ENCODE results near the gene KCNG2. TPM values are rescaled to one million over a fixed set of nuclear protein-coding genes. Genes with fewer than 3 reads are reported as not detected.

Gene KCNG2
- total RNA-seq, 1 experiment from 2014 or later = not detected

DNA sequence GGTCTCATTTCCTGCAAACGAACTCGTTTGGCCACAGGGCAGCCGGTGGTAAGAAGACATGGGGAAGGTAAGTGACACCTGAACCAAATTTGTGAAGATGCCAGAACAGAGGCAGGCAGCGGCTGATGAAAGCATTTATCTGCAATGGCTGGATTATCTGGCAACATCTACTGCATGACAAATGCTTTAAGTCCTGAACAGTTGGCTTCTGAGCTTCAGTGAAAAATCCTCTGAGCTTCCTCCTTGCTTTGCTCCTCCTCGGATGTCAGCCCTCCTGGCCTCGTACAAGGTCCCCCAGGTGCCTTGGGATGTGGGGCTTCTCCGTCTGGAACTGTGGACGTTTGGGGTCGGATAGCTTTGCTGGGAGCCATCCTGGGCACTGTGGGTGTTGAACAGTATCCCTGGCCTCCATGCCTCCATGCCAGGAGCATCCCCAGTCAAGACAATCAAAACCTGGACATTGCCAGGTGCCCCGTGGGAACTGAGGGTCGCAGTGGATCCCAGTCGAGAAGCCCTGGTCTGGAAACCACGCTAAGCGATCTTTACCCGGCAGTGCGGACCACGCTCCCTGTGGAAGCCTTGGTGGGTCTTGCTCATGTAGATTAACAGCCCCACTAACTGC is 49.3 kb downstream of the KCNG2 start:
- no peaks in the 10 kb centered on the region for H3K36me3 Mint-ChIP-seq (ENCODE audit: insufficient read depth, unreplicated experiment)
- no peaks in the 10 kb centered on the region for H3K4me1 Mint-ChIP-seq (ENCODE audit: low read depth, unreplicated experiment)
- ChIA-PET POLR2A (no interaction called here), CTCF (no interaction called here)
- H3K9me3 Mint-ChIP-seq (ENCODE audit: unreplicated experiment) = no peaks in the 10 kb centered on the region
- no peak overlapping the region for H3K27ac Mint-ChIP-seq (ENCODE audit: unreplicated experiment)
- H3K36me3 ChIP-seq (ENCODE audit: control insufficient read depth, insufficient read depth, low read length) = no peaks in the 10 kb centered on the region
- TF ChIP-seq, protein P1, sequence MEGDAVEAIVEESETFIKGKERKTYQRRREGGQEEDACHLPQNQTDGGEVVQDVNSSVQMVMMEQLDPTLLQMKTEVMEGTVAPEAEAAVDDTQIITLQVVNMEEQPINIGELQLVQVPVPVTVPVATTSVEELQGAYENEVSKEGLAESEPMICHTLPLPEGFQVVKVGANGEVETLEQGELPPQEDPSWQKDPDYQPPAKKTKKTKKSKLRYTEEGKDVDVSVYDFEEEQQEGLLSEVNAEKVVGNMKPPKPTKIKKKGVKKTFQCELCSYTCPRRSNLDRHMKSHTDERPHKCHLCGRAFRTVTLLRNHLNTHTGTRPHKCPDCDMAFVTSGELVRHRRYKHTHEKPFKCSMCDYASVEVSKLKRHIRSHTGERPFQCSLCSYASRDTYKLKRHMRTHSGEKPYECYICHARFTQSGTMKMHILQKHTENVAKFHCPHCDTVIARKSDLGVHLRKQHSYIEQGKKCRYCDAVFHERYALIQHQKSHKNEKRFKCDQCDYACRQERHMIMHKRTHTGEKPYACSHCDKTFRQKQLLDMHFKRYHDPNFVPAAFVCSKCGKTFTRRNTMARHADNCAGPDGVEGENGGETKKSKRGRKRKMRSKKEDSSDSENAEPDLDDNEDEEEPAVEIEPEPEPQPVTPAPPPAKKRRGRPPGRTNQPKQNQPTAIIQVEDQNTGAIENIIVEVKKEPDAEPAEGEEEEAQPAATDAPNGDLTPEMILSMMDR (IDR thresholded peaks at IDR 0.05; ENCODE audit: insufficient read depth in 1 of 2, low read depth in 1 of 2, low read length in 1 of 2, severe bottlenecking in 1 of 2, unreplicated experiment in 1 of 2) = no peak
- H3K4me3 ChIP-seq (ENCODE audit: low read depth, low read length) = no peak overlapping the region
- BruUV-seq (replicated peaks) = no TSS peak
- no peaks in the 10 kb centered on the region for H3K27me3 ChIP-seq (replicated peaks; ENCODE audit: control insufficient read depth, insufficient read depth, low read length)
- H3K4me1 ChIP-seq = no peaks in the 10 kb centered on the region
- no peak overlapping the region for H3K4me3 Mint-ChIP-seq (ENCODE audit: unreplicated experiment)
- H3K27me3 Mint-ChIP-seq (ENCODE audit: insufficient read depth, unreplicated experiment) = no peaks in the 10 kb centered on the region
- intact Hi-C loops (cut with micrococcal nuclease; ENCODE audit: unreplicated experiment) = no loop called here
- no peak for DNase-seq
- no peaks in the 10 kb centered on the region for H3K9me3 ChIP-seq

DNA sequence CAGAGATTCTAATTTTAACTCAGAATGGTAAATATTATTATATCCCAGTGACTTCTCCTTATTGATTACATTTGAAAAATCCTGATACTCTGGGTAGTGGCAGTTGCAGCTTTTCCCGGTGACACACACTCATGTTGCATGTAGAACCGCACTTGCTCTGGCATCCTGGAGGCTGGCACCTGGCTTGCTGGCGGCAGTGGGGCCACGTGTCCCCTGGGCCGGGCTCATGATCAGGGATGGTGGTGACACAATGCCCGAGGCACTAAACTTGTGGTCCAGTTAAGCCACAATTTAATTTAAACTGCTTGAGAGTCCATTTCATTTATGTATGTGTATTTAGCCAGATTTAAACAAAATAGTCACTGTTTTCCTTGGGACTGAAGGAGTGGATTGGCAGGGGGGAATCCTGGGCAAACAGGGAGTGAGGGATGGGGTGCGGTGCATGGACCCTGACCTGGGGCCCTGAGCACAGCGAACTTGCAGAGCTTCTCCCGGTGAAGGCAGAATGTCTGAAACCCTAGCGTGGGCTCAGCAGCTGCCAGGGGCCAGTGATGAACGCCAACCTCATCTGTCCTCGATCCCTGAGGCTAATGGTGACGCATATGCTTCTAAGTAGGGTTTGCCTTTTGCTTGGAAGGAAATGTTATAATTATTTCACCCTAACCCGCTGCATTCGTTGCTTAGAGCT is 50.0 kb downstream of the KCNG2 start:
- POLR2A ChIA-PET = no interaction called here
- intact Hi-C loops (cut with micrococcal nuclease; ENCODE audit: unreplicated experiment) = no loop called here
- H3K36me3 Mint-ChIP-seq (ENCODE audit: insufficient read depth, unreplicated experiment) = no peaks in the 10 kb centered on the region
- no peaks in the 10 kb centered on the region for H3K36me3 ChIP-seq (ENCODE audit: control insufficient read depth, insufficient read depth, low read length)
- H3K27me3 ChIP-seq (replicated peaks; ENCODE audit: control insufficient read depth, insufficient read depth, low read length) = no peaks in the 10 kb centered on the region
- TF ChIP-seq, protein P1 (IDR thresholded peaks at IDR 0.05; ENCODE audit: insufficient read depth in 1 of 2, low read depth in 1 of 2, low read length in 1 of 2, severe bottlenecking in 1 of 2, unreplicated experiment in 1 of 2) = no peak
- no peaks in the 10 kb centered on the region for H3K9me3 Mint-ChIP-seq (ENCODE audit: unreplicated experiment)
- no TSS peak for BruUV-seq (replicated peaks)
- no peak for DNase-seq
- H3K27ac Mint-ChIP-seq (ENCODE audit: unreplicated experiment) = no peak overlapping the region
- no peaks in the 10 kb centered on the region for H3K27me3 Mint-ChIP-seq (ENCODE audit: insufficient read depth, unreplicated experiment)
- H3K4me3 Mint-ChIP-seq (ENCODE audit: unreplicated experiment) = no peak overlapping the region
- H3K4me3 ChIP-seq (ENCODE audit: low read depth, low read length) = no peak overlapping the region
- no peaks in the 10 kb centered on the region for H3K9me3 ChIP-seq
- no peaks in the 10 kb centered on the region for H3K4me1 Mint-ChIP-seq (ENCODE audit: low read depth, unreplicated experiment)
- CTCF ChIA-PET = no interaction called here
- no peaks in the 10 kb centered on the region for H3K4me1 ChIP-seq

DNA sequence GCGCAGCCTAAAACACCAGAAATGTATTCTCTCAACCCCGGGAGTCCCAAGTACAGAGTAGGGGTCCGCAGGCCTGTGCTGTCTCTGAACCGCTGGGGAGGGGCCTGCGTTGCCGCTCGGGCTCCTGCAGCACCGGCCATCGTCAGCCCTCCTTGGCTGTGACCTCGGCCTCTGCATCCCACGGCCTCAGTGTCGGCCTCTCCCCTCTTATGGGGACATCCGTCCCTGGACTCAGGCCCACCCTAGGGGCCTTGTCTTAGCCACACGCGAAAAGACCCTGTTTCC is 50.5 kb downstream of the KCNG2 start:
- Histone ChIP-seq H3K27me3 (replicated peaks; ENCODE audit: control insufficient read depth, insufficient read depth, low read length) (no peaks in the 10 kb centered on the region), H3K9me3 (no peaks in the 10 kb centered on the region), H3K4me1 (no peaks in the 10 kb centered on the region), H3K4me3 (ENCODE audit: low read depth, low read length) (no peak overlapping the region), H3K36me3 (ENCODE audit: control insufficient read depth, insufficient read depth, low read length) (no peaks in the 10 kb centered on the region)
- BruUV-seq (replicated peaks) = no TSS peak
- Mint-ChIP-seq H3K36me3 (ENCODE audit: insufficient read depth, unreplicated experiment) (no peaks in the 10 kb centered on the region), H3K9me3 (ENCODE audit: unreplicated experiment) (no peaks in the 10 kb centered on the region), H3K4me3 (ENCODE audit: unreplicated experiment) (no peak overlapping the region), H3K4me1 (ENCODE audit: low read depth, unreplicated experiment) (no peaks in the 10 kb centered on the region), H3K27me3 (ENCODE audit: insufficient read depth, unreplicated experiment) (no peaks in the 10 kb centered on the region), H3K27ac (ENCODE audit: unreplicated experiment) (no peak overlapping the region)
- POLR2A ChIA-PET = no interaction called here
- TF ChIP-seq, protein P1 (IDR thresholded peaks at IDR 0.05; ENCODE audit: insufficient read depth in 1 of 2, low read depth in 1 of 2, low read length in 1 of 2, severe bottlenecking in 1 of 2, unreplicated experiment in 1 of 2) = no peak
- DNase-seq = no peak
- intact Hi-C loops (cut with micrococcal nuclease; ENCODE audit: unreplicated experiment) = no loop called here
- CTCF ChIA-PET = no interaction called here
